ENCODE measurements around the gene ERRFI1.
A peak's percentile ranks its signal among the peaks of the same experiment; 100 is the strongest.

Gene ERRFI1

DNA sequence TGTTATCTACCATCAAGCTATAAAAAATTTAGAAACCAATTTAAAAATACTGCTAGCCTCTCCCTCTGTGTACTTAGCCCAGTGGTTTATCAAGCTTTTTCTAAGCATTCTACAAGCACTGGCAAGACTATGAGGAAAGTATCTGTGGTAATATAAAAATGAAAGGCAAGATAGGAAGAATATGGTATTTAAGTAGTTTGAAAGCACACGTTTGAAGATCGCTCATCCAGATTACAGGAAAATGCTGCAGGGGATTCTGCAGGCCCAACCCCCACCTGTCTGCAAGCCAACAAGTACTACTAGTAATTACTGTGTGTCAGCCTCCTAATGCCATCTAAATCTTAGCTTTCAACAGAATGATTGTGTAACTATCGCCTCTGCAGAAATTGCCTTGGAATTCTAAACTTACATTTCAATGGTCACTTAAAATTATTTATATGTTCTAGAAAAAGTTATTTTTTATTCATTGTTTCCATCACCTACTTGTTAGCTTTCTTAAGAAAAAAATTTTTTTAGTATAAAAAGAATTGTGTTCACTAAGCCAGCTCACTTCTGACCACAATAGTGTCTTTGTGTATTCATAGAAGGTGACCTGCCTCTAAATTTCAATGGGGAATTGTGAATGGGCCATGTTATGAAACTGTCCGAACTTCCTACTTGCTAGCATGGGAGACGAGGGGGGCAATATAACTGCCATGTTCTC lies 8.5 kb downstream of the ERRFI1 start:
- no peak for DNase-seq

DNA sequence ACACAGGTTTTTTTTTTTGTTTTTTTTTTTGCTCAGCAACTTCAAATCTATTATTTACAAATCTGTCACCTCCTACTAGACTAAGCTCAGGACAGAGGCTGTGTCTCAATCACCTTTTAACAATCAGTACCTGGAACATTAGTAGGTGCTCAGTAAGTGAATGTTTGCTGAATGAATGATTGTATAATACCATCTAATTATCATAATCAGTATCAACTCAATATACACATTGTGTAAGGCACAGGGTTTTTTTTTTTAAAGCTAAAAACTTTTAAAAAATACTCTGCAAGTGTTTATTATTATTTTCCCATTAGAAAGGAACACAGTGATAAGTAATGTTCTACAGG lies 9.2 kb downstream of the ERRFI1 start:
- no peak for DNase-seq

DNA sequence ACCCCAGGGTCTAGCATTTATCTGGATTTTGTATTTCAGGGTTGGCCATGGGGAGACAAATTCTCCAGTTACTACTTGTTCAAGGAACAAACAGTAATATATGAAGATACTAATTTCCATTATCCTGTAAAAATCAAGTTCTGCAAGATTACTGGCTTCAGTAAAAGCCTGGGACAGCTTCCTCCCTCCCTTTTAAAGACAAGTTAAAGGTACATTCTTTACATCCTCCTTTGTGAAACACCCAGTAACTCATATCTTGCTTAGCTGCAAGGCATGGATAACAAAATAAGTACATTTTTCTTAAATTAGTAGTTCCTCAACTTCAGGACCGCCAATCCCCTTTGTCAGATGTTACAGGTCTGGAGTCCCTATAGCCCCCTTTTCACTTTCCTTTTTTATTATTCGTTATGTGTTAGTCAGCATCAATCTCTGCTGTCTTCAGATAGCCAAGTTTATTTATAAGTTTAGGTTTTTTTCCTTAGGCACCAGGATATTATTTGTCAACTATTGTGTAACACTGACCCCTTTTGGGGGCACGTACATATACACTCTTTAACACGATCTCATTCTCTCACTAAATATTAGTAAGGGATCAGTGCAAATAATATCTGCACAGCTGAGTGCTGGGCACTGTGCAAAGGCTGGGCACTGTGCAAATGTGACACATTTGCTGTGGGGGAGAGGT lies 9.8 kb downstream of the ERRFI1 start:
- no peak for DNase-seq

DNA sequence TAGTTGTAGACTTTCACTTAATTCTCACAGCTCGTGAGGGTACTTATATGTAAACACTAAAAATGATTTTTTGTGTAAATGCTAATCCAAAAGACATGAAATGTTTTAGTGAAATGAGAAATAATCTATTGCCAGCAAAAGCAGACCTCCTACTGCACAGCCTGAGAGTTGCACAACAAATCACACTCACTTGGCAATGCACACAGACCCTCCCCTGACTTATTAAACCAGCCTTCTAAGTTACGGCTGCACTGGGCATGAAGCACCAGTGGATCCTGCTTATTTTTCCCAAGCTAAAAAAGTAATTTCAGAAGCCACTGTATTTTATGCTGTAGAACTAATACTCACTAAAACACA lies 10.3 kb downstream of the ERRFI1 start:
- no peak for DNase-seq

DNA sequence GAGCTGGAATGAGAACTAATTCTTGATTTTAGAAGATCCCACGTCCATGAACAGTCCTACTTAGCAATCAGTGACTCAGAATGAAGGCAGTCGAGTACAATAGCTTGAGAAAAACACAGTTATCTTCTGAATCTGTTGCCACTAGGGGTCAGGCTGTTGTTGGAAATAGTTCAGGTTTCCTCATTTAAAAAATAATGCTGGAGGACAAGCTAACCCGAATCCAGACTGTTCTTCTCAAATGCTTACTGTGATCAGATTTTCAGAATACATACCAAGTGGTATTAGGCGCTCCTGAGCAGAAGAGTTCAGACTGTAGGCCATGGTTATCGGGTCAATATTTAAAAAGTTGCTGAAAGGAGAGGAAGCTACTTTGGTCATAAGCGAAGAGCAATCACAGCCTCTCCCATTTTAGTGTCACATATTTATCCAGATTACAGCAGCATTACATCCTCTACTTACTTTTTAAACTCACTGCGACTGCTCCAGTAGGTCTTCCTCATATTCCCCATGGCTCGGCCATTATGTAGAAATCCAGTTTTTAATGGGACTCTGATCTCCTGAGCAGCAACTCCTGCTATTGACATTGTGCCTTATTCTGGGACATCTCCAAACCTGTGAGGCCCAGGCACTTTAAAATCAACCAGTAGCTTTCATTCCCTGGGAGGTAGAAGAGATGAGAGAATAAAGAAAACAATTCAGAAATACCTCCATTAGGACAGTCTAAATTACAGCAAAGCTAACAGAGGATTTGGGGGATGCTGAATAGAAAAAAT lies 10.9 kb downstream of the ERRFI1 start:
- peak; percentile 31 for DNase-seq

DNA sequence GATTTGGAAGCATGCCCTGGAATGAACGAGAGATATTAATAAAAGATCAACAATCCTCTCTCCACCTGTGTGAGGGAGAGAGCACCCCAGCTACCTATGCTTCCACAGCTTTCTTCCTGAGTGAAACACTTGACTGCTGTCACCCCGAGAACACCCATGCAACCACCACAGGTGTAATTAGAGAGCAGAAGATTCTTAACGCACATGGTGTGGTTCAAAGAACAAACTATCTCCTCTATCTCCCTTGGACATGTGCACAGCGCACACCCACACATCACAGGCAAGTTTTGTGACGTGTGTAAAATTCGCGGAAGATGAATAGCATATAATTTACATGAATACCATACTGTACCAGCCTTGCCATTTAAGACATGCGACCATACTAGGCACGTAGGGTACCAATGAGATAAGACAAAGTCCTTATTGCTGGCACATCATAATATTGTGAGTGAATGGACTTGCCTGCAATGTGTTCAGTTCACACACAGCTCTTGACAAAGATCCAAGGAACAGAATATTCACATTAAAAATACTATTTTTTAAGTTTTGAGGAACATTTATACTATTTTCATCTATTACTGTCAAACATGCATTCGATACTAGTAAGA lies 11.6 kb downstream of the ERRFI1 start:
- DNase-seq, result no peak

DNA sequence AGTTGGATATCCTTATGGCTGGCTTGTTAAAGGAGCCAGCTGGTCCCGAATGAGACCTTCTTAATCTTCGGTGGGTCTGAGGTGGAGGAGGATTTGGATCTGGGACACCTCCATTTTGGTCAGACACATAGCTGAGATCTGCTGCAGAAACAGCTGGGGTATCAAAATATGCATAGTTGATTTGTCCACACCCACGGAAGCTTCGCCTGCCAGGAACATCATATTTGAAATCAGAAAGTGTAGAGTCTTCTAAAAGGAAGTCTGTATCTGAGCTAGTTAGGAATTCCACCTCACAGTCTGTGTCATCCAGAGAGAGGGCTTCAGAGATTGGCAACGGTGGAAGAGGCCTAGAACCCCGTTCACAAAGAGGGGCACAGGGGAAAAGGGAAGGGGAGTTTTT lies 12.3 kb downstream of the ERRFI1 start:
- no peak for DNase-seq

DNA sequence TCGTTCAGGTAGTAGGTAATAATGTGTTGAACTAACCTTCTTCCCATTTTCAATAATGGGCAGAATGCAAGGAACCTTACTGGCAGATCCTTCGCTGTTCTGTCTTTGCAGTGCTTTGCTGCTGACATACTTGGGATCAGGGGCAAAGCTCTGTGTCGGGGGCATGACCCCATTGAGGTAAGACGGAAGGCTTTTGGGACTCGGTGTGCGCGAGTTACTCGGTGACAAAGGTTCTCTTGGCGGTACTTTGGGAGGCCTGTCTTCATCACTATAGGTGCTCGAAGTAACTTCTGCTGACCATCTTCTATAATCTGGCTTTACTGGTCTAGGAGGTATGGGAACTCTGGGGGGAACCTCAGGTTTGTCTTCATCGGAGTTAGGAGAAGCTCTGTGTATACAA lies 12.7 kb downstream of the ERRFI1 start:
- DNase-seq, result no peak

DNA sequence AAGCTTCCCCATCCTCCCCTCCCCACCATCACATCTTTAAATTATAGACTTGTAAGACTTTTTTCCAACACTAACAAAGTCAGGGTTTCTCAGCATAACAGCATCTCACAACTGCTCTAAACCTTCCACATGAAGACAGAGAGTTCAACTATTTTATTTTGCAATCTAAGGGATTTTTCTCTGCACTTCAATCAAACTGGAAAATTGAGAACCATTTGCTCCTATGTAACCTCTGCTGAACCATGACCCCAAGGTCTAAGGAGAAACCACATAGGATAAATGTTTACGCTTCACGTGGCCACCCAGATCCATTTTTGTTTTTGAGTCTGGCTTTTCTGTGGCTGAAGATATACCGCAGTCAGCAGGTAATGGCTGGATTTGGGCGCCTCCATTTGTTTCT lies 13.2 kb downstream of the ERRFI1 start:
- DNase-seq, result no peak

DNA sequence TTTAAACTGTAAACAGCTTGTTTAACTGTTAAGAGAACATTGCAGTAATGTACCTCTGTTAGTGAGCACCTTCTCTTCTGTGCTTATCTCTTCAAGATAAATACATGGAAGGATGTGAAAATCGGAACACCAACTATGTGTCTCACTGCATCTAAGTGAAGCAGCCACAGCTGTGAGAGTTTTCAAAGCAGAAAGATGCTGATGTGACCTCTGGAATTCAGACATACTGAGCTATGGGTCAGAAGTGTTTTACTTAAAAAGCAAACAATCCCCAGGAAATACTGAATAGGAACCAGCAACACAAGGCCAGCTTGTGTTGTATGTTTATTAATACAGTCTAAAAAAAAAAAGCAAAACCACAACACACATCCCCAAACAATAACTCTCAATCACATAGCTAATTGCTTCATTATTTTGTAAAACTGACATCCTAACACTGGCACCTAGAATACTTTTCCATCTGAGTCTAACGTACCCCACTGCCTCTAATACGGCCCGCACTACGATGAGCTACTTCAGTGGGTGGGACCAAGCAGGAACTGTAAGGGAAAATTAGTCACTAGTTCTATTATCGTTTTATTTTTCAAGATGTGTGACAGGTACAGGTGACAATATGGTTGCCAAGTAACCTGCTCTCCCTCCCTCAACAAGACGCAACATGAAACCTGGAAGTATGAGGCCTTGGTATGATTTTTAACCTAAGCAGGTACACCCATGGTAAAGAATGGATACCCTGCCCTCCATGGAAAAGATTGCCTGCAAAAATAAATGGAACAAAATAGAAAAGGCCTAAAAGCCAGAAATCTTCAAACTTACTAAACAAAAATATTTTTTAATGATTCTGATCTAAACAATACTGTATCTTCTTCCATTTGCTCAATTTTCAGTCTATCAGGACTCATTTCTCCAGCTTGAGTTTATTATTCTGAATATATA lies 13.9 kb downstream of the ERRFI1 start:
- DNase-seq, result no peak

DNA sequence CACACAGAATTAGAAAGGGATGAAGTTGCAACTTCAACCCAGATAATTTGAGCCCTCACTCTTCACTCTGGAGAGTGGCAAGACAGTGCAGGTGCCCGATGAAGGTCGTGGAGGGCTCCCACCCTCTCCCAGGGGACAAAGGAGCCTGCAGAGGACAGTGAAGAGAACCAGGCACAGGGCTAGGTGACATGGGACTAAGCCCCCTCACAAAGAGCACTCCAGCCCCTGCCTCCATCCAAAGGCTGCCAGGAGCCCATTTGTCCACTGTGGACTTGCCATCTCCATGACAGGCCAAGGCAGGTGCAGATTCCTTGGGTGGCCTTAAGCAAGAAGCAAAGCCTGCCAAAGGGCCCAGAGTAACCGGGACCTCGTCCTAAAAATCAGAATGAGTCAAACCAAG lies 15.1 kb downstream of the ERRFI1 start:
- DNase-seq, result no peak

DNA sequence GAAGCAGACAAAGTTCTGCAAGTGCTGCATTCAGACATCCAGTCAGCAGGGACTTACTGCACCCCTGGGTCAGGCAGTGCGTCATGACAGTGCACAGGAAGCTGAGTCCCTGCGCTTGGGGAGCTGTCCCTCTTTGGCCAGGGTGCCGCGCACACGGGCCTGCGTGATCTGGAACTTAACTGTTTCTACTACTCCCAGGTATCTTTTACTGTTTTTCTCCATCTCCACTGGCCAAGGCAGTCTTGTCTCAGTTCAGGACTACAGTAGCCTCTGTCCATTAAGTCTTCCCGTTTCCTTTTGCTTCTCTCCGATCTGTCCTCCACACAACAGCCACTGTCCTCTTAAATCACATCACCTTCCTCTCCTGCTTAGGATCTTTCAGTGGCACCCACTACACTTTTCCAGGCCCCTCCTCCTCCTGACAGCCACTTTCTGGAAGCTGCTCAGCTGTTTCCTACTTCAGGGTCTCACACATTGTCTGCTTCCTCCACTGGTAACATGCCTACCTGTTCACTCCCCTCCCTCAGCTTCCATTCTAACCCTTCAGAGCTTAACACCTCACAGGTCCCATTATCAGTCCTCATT lies 15.9 kb downstream of the ERRFI1 start:
- no peak for DNase-seq

DNA sequence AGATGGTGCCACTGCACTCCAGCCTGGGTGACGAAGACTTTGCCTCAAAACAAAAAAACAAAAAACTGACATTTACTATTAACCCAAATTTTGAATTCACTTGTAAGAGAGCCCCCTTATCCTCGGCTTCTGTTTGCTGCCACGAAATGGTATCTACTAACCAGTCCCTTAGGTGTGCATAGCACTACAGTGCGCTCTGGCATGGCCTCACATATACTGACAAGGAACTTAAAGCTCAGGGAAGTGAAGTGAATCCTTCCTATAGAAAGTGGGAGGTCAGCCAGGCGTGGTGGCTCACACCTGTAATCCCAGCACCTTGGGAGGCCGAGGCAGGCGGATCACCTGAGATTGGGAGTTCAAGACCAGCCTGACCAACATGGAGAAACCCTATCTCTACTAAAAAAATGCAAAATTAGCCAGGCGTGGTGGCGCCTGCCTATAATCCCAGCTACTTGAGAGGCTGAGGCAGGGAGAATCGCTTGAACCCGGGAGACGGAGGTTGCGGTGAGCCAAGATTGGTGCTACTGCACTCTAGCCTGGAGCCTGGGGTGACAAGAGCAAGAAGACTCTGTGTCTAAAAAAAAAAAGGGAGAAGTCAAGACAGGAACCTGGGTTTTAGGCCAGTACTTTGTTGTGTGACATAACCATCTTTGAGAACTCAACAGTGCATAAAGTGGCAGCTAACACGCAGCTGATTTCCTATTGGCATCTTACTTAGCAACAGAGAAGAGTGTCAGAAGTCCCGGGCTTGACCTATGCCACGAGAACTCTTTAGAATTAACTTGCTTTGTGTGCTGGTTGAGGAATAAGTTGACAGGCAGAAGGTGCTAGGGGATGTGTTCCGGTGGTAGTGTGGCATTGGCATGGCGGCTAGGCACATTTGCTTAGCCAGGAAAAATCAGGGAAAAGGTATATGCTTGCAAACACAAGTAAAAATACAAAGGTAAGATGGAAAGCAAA lies 16.8 kb downstream of the ERRFI1 start:
- DNase-seq, result no peak

DNA sequence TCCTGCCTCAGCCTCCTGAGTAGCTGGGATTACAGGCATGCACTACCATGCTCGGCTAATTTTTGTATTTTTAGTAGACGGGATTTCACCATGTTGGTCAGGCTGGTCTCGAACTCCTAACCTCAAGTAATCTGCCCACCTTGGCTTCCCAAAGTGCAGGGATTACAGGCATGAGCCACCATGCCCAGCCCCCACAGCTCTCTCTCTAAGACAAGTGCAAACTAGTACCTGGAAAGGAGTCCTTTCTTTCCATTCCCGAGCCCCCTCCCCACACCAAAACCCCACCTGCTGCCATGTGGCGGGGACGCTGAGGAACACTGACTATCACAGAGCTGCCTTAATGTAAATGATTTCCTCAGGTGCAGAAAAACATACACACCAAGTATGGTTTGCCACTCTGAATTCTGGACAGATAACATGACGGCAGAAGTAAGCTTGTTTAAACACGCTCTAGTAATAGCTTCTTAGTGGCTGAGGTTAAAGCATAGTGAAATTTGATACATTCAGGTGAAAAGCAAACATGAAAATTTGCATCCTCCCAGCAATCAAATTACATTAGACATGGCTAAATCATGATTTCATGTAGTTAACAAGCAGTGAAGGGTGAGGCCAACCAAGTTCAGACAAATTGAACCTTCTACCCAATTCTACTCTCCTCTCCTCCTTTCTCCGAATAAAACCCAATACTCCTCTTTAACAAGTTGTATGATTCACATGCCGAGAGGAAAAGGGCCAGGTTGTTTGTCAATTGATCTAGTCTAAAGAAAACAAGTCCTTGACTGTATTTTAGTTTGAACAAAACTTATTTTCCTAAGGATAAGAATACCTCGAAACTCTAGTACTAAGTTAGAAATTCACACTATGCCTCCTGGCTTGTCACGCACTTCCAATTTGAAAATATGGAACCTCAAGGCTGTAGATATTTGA lies 19.8 kb downstream of the ERRFI1 start:
- peak; percentile 86 for DNase-seq

DNA sequence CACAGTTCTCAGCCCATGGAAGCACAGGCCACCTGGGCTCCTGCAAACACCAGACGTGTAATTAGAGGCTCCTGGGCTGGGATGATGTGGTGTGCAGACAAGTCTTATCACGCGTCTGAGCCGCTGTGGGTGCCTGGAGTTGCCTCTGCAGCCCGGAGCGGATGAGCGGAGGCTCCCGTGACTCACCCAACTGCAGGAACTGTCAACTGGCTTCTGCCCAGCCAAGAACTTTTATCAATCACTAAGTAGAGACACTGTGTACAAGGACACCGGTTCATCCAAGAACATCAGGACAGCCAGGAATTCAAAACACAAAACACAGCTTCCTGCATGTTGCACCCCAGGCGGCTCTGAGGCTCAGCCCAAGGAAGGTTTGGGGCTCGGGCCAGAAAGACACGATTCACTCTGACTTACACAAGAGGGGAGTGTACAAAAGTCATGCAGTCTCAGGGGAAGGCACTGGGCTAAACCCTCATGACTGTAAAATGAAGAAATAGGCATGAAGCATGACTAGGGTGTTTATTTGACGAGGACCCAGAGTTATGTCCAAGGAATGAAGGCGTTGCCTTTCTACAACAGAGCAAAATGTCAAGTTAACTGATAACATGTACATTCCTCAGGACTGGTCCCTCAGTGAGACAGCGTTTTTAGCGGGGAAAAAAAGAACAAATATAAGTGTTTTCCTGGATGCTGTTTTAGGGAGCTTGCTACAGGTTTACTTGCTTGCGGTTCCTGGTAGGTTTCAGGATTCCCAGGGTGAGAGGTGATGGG lies 21.1 kb downstream of the ERRFI1 start:
- DNase-seq, result peak; percentile 17

DNA sequence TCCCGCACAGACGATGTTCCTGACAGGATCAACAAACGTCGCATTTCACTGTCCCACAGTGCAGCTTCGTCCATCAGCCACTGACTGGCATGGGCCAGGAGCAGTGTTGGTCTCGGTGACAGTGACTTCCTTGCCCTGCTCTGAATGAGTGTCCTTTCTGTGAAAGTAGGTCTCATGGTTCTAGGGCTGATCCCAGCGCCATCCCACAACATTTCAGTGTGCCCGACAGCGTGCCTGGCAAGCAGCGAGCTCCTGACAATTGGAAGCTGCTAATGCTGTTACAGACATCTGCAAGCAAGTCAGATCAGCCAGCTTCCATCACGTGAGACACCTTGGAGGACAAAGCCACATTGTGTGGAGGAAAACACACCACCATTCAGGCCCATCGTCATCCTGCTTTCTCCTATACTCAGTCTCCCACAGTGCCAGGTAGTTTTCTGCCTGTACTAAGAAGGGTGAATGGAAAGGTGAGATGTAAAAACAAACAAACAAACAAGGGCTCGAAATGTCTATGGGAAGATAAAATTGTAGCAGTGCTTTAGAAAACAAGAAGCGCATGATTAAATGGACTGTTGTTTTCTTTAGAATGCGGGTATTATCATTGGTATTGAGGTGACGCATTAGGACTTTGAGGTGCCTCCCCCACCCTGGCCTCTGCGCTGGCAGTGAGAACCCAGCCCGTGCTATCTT lies 21.9 kb downstream of the ERRFI1 start:
- no peak for DNase-seq

DNA sequence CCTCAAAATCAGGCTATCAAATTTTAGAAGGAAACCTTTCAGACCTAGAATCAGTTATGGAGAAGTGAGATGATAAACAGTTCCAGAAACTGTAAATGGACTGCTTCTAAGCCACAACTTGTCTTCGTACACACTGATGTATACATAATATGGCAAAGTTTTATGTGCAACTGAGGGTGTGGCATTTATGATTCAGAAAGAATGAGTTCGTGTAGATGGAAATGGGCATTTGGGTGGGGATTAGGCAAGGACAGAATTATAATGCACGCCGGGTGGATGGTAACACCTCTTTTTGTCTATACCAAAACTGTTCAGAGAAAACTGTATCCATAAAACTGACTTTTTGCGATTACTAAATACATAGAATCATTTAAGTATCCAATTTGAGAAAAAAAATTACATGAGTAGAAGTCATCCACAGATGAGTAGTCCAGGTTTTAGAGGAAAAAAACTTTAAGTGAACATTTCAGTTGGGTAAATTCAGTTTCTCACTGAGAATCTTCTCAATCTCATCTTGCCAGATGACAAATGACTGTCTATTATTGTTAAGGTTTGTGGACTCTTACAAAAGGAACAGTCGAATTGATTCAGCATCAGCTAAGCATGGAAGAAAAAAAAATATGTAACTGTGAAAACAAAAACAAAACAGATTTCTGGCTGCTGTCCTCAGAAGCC lies 22.5 kb downstream of the ERRFI1 start:
- no peak for DNase-seq

DNA sequence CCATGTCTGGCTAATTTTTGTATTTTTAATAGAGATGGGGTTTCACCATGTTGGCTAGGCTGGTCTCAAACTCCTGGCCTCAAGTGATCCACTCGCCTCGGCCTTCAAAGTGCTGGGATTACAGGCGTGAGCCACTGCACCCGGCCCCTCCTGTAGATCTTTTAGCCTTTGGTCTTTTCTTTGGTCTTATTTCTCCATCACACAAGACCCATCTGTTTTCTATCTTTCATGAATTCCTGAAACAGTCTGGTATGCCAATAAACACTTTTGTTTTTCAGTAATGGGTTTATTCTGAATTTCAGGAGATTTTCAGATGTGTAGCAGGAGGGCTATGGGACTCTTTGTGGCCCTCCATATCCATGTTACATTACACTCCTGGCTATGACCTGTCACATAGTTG lies 23.2 kb downstream of the ERRFI1 start:
- DNase-seq, result no peak
